ENCODE results near the gene PRIMA1. TPM values are rescaled to one million over a fixed set of nuclear protein-coding genes. Genes with fewer than 3 reads are reported as not detected.

PRIMA1 gene
- total RNA-seq, 1 donor from 2014 or later = 1.9 TPM

DNA sequence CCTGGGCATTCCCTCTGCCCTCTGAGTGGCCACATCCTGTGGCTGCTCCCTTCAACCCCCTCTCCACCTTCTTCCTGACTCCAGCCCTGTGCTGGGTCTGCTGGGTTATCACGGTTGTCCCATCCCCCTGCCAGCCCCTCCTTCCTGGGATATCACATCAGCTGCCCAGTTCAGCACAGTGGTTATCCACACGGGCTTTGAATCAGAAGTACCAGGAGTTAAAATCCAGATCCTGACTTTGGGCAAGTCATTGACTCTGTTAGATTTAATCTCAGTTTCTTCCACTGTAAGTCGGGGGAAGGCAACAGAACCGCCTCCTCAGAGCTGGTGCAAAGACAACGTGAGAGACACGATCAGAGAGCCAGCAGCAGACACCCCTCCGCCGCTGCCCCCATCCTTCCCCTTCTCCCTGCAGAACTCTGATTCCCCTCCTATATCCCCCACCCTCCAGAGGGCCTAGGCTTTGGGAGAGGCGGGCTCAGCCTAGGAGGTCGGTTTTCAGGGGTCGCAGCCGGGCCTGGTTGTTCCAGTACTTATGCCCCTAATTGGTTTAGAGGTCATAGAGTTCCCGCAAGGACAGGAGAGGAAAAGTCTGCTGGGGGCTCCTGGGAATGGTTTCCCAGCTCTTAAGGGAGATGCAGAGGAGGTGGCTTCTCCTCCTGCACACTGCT is 42.5 kb downstream of the PRIMA1 start:
- Histone ChIP-seq H3K4me3 (no peak overlapping the region), H3K4me1 (no peaks in the 10 kb centered on the region), H3K27ac (no peak overlapping the region), H3K27me3 (peaks cover 9% of the 10 kb centered on the region), H3K9me3 (no peaks in the 10 kb centered on the region), H3K36me3 (no peaks in the 10 kb centered on the region)
- no peak for ATAC-seq
- intact Hi-C loops (cut with DNase I) = no loop called here
- DNase-seq = no peak
- TF ChIP-seq, protein P1, sequence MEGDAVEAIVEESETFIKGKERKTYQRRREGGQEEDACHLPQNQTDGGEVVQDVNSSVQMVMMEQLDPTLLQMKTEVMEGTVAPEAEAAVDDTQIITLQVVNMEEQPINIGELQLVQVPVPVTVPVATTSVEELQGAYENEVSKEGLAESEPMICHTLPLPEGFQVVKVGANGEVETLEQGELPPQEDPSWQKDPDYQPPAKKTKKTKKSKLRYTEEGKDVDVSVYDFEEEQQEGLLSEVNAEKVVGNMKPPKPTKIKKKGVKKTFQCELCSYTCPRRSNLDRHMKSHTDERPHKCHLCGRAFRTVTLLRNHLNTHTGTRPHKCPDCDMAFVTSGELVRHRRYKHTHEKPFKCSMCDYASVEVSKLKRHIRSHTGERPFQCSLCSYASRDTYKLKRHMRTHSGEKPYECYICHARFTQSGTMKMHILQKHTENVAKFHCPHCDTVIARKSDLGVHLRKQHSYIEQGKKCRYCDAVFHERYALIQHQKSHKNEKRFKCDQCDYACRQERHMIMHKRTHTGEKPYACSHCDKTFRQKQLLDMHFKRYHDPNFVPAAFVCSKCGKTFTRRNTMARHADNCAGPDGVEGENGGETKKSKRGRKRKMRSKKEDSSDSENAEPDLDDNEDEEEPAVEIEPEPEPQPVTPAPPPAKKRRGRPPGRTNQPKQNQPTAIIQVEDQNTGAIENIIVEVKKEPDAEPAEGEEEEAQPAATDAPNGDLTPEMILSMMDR (IDR thresholded peaks at IDR 0.05) = no peak

DNA sequence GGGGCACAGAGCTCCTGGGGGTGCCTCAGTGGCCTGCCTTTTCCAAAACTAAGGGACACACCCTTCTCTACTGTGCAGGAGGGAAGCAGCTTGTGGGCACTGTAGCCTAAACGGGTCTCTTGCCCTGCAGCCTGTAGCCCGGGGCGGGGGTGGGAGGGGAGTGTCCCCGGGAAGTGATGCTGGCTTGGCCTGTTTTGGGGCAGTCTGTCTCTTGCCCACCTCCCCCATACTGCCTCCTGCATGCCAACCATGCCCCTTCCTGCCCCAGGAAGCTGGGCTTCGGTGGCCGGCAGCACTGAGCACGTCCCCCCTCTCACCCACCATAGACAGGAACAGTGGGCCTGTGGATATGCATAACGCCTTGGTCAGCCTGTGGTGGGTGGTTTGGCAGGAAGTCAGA is 43.4 kb downstream of the PRIMA1 start:
- Histone ChIP-seq H3K27me3 (peaks cover 9% of the 10 kb centered on the region), H3K4me1 (no peaks in the 10 kb centered on the region), H3K36me3 (no peaks in the 10 kb centered on the region), H3K4me3 (no peak overlapping the region), H3K27ac (no peak overlapping the region), H3K9me3 (no peaks in the 10 kb centered on the region)
- DNase-seq (no peak), ATAC-seq (no peak)
- TF ChIP-seq, protein P1 (IDR thresholded peaks at IDR 0.05) = no peak
- intact Hi-C loops (cut with DNase I) = no loop called here

DNA sequence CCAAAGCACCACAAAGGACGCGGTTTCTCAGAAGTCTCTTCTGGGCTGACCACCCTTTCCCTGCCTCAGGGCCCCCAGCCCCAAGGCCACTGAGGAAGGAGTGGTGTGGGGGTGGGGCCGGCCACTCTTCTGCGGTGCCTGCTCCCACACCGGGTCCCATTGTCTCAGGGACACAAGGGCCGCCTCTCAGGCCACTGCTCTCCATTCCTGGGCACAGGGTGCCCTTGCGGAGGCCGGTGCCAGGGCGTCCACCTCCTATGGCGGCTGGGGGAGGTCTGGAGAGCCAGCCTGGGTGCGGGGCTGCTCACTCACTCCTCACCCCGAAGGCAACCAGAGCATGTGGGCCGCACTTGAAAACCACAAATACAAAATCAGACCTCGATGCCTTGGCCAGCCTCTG is 44.1 kb downstream of the PRIMA1 start:
- intact Hi-C loops (cut with DNase I) = no loop called here
- no peak for ATAC-seq
- Histone ChIP-seq H3K36me3 (no peaks in the 10 kb centered on the region), H3K4me1 (no peaks in the 10 kb centered on the region), H3K9me3 (no peaks in the 10 kb centered on the region), H3K27ac (no peak overlapping the region), H3K27me3 (peaks cover 9% of the 10 kb centered on the region), H3K4me3 (no peak overlapping the region)
- TF ChIP-seq, protein P1 (IDR thresholded peaks at IDR 0.05) = no peak
- DNase-seq = no peak

DNA sequence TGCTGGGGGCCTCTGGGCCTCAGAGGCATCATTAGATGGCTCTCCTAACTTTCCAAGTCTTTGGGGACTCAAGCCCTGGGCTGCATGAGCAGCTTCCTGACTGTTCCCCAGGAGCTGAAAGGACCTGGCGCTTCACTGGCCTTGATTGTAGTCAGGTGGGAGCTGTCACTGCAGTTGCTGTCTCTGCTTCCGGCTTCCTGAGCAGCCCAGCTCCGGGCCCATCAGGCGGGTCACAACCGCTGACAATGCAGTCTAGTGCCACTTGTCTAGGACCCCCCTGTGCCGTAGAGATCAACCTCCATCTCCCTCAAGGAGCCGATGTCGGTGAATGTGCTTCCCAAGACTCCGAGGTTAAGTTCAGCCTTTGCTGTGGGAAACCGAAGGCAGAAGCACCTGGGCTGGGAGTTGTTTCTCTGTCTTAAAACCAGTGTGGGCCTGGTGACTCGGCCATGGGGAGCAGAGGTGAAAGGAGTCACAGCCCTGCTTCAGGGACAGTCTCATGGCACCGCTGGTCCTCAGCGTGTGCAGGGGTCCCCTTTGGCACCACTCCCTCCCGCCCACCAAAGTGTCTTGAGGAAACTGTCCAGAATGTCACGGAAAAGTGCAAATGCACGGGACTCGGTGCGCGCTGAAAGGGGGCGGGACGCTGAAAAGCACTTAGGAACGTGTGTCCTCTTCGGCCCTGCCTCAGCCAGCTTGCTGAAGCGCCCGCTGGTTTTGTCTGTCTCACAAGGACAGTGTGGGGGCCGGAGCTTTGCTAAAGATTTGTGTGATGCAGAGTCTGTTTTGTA is 44.8 kb downstream of the PRIMA1 start:
- no peak overlapping the region for H3K27ac ChIP-seq
- H3K9me3 ChIP-seq = no peaks in the 10 kb centered on the region
- no peaks in the 10 kb centered on the region for H3K4me1 ChIP-seq
- intact Hi-C loops (cut with DNase I) = no loop called here
- no peaks in the 10 kb centered on the region for H3K36me3 ChIP-seq
- DNase-seq (no peak), ATAC-seq (no peak)
- TF ChIP-seq, protein P1 (IDR thresholded peaks at IDR 0.05) = no peak
- no peak overlapping the region for H3K4me3 ChIP-seq
- peaks cover 9% of the 10 kb centered on the region for H3K27me3 ChIP-seq

DNA sequence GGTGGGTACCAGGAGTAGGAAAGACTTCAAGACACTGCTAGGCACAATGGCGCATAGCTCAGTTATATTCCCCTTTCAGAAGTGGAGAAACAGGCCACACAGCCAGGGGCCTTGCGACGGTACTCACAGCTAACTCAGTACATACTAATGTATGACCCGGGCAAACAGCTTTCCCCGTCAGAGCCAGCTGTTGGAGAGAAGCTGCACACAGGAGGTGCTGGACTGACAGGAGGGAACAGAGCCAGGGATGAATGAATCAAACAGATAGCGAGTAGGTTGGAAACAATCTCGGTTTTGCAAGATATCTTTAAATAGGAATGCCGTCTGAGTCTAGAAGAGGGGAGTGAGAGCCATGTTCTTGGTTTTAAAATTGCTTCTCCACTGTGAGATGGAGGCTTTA is 45.5 kb downstream of the PRIMA1 start:
- no peak for DNase-seq
- intact Hi-C loops (cut with DNase I) = no loop called here
- no peaks in the 10 kb centered on the region for H3K9me3 ChIP-seq
- TF ChIP-seq, protein P1 (IDR thresholded peaks at IDR 0.05) = no peak
- no peak for ATAC-seq
- H3K4me3 ChIP-seq = no peak overlapping the region
- H3K27ac ChIP-seq = no peak overlapping the region
- no peaks in the 10 kb centered on the region for H3K4me1 ChIP-seq
- H3K27me3 ChIP-seq = peaks cover 9% of the 10 kb centered on the region
- H3K36me3 ChIP-seq = no peaks in the 10 kb centered on the region
